HL-60 (cell line): ENCODE measurements around the gene MAD1L1.

ENCODE experiments used
- POLR2AphosphoS5 ChIP-seq: IDR thresholded peaks from 2 replicates; pipeline ENCODE4 v1.6.1; 2012; ENCODE audit warnings: low read depth
- TF ChIP-seq, protein P1 (sequence below): IDR thresholded peaks from one replicate; pipeline ENCODE4 v1.5.1; 2011; ENCODE audit warnings: low read length, control low read depth, inconsistent platforms; ENCODE audit not compliant: insufficient read depth

DNA sequence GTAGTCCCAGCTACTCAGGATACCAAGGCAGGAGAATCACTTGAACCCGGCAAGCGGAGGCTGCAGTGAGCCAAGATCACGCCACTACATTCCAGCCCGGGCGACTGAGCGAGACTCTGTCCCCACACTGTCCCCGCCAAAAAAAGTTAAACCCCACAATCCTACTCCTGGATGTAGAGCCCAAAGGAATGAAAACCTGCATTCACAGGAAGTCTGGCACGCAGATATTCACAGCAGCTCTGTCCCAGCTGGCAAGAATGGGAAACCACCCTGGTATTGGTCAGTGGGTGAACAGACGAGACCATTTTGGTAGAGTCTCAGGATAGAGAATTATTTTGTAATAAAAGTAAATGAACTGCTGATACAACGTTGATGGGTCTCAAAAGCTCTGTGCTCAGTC is 225.2 kb downstream of the MAD1L1 start:
- TF ChIP-seq, protein P1, sequence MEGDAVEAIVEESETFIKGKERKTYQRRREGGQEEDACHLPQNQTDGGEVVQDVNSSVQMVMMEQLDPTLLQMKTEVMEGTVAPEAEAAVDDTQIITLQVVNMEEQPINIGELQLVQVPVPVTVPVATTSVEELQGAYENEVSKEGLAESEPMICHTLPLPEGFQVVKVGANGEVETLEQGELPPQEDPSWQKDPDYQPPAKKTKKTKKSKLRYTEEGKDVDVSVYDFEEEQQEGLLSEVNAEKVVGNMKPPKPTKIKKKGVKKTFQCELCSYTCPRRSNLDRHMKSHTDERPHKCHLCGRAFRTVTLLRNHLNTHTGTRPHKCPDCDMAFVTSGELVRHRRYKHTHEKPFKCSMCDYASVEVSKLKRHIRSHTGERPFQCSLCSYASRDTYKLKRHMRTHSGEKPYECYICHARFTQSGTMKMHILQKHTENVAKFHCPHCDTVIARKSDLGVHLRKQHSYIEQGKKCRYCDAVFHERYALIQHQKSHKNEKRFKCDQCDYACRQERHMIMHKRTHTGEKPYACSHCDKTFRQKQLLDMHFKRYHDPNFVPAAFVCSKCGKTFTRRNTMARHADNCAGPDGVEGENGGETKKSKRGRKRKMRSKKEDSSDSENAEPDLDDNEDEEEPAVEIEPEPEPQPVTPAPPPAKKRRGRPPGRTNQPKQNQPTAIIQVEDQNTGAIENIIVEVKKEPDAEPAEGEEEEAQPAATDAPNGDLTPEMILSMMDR = no peak
- TF ChIP-seq POLR2AphosphoS5 = no peak
